GM21390 (cell line): ENCODE measurements around the gene UFM1.
"Not testable (repeated sequence)": the region's sequence is repeated elsewhere in the genome, so short reads cannot be mapped to it uniquely, and the experiment has no call there.

Source experiments
- ATAC-seq: cut with Tn5 transposase; IDR thresholded peaks from one replicate; pipeline ENCODE4 v1.9.1; 2021; ENCODE audit not compliant: unreplicated experiment

The UFM1 gene

DNA sequence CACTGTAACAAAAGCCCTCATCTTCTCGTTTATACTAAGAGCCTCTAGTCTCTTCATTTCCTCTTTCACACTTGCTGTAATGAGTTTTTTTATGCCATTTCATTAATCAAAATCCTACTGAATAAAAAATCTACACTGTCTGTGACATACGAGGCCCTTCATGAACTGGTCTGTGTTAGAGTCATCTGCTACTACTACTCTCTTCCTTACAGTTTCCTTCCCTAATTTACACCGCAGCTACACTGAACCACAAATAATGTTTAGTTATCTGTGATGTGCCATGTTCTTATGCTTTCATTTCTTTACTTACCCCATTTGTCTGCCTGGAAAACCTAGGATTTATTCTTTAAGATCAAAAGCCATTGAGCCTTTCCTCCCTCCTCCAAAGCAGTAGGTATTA lies 16.0 kb downstream of the UFM1 start:
- ATAC-seq: no peak

DNA sequence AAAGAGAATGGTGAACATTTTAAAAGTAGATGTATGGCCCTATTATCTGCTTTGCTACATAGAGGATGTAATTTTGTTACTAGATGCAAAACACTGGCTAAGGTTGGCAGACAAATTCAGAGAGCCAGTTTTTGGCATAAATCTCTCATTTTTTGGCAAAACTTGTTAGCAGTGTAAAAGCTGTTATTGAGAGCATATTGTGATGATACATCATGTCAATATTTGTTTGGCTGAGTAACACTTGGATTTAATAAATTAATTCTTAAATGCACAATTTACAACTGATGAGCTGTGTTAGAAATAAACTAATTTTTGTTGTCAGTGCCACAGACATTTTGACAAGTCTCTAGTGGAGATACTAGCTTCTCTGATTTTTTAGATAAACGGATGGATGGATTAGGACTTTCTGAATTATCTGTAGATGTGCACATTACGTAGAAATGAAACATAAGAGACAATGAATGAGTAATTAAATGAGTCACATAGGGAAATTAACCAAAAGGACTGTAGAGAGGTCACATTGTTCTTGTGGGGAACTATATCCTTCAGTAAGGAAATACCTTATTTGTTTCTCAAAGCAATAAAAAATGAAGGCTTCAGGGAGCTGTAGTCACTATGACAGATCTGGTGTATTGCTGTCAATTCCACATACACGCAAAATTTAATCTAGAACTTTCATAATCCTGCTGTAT lies 17.4 kb downstream of the UFM1 start:
- ATAC-seq: no peak

DNA sequence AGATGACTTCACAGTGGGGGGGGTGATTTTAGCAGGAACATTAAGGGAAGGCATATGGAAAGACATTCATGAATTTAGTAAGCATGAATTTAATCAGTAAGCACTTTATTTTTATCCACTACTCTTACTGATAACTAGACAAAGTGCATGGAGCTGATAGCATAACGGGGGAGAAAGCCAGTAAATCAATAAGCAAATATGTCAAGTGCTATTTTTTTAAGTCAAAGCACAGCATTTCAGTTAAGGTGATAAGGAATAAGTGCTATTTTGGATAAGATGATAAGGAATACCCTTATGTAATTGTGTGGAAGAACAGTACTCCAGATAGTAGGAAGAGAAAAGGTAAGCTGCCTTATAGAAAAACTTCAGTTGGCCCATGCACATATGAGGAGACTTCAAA lies 19.4 kb downstream of the UFM1 start:
- no peak for ATAC-seq

DNA sequence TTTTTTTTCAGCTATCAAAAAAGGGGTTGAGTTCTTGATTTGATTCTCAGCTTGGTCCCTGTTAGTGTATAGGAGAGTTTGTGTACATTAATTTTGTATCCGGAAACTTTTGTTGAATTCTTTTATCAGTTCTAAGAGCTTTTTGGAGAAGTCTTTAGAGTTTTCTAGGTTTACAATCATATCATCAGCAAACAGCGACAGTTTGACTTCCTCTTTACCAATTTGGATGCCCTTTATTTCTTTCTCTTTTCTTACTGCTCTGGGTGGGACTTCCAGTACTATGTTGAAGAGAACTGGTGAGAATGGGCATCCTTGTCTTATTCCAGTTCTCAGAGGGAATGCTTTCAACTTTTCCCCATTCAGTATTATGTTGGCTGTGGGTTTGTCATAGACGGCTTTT lies 20.4 kb downstream of the UFM1 start:
- not testable (repeated sequence) for ATAC-seq

DNA sequence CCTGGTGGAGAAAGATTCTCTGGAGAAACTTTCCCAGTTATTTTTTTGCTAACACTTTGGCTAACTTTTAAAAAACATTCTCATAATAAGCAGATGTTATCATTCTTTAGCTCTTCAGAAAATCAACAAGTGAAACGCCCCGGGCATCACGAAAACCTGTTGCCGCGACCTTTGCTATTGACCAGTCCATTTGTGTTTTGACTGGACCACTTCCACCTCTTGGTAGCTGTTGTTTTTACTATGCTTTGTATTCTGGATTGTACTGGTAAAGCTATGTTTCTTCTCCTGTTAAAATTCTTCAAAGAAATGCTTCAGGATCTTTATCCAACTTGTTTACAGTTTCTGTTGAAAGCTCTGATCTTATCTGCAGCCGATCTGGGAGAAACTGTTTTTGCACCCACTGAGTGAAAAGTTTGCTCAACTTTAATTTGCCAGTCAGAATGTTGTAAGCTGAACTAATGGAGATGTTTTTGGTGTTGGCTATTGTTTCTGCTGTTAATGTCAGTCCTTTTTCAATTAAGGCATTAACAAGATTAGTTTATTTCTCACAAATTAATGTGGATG lies 23.3 kb downstream of the UFM1 start:
- ATAC-seq: no peak

DNA sequence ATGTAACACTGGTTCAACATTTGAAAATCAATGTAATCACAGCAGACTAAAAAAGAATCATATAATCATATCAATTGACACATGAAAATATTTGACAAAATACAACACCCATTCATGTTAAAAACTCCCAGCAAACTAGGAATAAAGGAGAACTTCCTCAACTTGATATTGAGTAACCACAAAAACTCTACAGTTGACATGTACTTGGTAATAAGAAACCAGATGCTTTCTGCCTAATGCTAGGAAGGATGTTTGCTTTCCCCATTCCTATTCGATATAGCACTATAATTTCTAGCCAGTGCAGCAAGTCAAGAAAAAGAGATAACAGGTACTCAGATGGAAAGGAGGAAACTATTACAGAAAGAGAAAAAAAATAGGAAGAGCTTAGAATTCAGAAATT lies 26.9 kb downstream of the UFM1 start:
- no peak for ATAC-seq

DNA sequence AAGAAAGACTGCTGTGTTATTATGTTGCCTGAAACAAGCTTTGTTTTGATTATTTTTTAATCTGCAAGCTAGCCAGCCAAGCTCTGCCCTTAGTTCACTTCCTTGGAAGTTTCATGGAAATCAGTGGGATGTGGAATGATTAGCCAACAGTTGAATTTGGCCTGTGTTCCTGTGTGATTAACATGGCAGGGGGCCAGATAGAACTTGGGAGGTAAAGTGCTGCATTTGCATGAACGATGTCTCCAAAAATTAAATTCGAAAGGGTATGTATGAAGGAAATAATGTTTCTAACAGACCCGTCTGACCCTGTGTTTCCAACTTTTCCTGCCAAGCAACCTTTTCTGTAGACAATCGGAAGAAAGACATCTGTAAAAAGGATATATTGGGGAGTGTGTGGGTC lies 32.2 kb downstream of the UFM1 start:
- no peak for ATAC-seq

DNA sequence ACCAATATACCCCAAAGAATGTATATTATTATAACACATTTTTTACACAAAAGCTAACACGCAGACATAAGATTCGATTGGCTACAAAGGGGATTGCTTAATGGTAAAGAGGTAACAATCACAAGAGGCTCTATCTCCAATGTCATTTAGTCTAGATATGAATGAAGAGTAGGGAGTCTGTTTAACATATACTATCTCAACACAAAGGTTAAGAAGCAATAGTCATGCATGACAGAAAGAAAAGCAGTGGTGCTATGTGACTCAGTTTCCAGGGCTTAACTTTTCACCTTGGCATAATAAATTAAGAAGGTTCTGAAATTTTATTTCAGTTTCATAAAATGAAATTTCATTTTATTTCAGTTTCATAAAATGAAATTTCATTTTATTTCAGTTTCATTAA lies 33.3 kb downstream of the UFM1 start:
- ATAC-seq: no peak

DNA sequence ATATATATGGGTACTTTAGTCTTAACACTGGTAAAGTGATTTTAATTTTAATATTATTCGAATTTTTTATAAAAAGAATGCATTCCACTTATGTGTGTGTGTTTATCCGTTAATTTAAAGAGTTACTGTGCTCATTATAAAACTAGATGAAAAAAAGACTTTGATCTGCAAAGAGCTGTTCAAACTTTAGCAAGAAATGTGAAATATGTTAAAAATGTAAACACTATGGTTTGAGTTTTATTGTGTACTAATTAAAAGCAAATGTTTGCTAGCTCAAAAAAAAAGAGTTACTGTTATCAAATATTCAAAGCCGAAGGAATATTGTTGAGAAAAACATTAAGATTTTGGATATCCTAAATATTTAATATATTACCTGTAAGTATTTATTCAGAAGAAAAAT lies 34.5 kb downstream of the UFM1 start:
- ATAC-seq: no peak

DNA sequence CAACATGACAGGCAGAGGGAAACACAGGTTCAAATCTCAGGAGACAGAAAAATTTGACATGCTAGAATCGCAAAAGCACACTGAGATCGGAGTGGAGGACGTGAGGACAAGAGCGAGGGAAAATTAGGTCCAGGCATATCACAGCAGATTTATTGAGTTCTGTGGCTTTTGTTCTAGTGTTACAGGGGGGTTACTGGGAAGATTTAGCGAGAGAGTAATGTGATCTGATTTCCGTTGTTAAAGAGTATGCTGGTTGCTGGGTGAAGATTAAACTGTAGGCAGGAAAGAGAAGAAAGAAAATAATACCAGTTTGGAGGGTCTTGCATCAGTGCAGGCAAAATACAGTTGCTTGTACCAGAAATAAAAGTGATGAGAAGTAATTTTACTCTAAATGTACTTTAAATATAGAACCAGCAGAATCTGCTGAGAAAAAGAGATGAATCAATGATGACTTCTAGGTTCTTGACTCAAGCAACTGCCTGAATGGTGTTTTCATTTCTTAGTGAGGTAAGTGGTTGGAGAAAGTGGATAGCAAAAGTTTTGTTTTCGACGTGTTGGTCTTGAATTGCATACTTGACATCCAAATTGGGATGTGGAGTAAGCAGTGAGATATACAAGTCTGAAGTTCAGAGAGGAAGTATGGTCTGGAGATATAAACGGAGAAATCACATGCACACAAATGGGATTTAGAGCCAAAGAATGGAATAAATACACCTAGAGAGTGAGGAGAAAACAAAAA lies 35.7 kb downstream of the UFM1 start:
- ATAC-seq: no peak

DNA sequence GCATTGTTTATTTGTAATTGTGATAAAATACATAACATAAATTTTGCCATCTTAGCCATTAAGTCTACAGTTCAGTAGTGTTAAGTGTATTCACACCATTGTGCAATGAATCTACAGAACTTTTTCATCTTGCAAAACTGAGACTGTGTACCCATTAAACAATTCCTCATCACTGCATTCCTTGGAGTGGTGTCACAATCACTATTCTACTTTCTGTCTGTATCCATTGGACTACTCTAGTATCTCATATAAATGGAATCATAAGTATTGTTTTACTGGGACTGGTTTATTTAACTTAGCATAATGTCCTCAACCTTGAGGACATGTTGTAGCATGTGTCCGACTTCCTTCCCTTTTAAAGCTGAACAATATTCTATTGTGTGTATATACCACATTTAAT lies 36.8 kb downstream of the UFM1 start:
- no peak for ATAC-seq

DNA sequence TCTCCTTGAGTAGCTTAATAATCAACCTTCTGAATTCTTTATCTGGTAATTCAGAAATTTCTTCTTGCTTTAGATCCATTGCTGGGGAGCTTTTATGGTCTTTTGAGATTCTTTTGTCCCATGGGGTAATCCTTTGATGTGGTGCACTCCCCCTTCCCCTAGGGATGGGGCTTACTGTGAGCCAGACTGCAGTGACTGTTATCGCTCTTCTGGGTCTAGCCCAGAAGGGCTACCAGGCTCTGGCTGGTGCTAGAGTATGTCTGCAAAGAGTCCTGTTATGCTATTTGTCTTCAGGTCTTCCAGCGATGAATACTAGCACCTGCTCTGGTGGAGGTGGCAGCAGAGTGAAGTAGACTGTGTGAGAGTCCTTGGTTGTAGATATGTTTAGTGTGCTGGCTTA lies 41.7 kb downstream of the UFM1 start:
- no peak for ATAC-seq

DNA sequence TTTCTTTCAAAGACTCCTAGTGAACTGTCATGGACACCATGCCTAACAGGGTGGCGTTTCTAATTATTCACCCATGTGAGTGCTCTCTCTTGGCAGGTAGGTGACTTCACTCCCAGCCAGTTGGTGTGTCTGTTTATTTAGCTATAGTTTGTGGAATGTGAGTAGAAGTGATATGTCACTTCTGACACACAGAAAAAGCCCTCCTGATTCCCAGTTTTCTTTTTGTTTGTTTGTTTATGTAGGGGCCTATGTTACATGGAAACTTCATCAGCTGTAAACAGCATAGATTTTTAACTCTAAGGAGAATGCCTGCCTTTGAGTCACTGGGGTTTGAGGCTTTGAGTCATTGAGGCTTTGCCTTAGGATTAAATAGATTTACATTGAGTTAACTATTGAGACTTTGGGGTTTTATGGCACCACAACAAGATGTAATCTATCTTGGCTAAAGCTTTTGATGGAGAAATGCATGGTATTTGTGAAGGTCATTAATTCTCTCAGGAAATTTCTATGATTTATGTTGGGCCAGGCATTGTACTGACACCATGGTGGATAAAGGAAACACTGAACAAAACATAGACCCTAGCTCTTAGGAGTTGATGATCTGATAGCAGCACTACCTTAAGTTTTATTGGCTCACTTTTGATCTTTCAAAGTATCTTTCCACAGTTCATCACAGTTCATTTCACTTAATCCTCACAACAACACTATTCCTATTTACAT lies 45.3 kb downstream of the UFM1 start:
- no peak for ATAC-seq

DNA sequence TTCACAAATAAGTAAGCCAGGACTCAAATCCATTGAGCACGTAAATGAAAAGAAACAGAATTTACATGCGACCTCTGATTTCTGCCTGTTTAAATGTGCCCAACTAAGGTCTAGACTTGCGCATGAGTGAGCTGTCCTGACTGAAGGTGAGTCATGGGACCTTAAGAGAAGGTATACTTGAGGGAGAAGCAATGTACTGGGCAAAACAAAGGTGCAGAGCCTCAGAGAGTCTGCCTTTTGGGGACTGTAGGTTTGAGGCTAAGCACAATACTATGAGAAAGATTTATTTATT lies 45.8 kb downstream of the UFM1 start:
- ATAC-seq: no peak

DNA sequence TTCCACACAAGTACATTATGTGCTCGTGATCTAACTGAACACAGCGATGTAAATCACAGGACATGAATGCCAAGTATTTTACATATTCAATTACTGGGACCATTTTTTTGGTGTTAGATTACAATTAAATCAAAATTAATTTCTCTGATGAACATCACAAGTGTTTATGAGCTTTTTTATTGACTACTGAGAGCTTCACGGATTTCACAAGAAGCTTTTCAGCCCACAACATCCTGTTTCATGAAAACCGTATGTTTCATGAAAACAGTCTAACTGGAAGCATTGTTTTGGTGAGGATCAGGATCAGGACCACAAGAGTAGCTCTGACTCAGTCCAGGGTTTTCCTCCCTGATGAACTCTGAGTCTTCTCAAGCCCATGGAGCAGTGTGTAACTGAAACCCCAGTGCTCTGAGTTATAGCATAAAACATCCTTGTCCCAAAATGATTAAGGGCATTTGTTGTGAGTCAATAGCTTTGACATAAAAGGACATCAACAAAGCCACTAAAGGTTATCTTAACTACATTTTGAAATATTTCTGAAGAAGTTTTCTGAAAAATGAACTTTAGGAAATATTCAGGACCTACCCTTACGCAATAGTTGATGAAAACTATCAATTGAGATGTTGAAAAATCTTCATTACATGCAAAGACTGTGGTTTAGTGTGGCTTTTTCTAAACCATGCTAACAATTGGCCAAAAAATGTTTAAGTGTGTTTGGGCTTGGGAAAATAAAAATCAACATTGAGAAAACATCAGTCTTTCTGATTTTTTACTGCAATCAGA lies 49.3 kb downstream of the UFM1 start:
- no peak for ATAC-seq

DNA sequence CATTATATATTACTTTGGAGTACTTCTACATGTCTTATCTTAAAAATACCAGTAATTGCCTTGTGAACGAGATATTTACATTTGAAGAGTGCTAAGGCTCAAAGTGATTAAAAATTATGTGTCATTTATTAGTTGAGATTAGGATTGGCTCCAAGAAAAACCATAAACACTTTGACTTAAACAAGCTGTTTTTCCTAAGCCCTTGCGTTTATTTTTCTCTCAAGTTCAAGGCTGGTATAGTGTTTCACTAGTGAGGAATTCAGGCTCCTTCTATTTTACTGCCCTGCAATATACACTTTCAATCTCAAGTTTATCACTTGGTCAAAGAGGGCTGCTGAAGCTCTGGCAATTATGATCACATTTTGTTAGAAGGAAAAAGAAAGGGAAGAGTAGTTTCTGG lies 49.9 kb downstream of the UFM1 start:
- ATAC-seq: no peak

DNA sequence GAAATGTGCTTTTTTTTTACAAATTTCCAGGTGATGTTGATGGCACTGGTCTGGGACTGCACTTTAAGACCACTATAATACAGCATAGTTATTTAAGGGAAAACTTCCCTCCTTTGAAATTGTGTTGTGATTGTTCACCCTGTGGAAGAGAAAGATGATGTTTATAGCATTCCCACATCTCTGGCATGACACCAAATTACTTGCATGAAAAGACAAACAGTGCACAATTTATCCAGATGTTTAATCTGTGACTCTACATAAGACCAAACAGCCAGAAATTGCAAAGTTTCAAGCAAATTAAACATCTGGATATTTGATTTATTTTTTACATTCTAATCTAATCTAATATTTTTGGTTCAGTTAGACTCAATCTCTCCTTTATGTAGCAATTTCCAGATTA lies 51.6 kb downstream of the UFM1 start:
- ATAC-seq: no peak

DNA sequence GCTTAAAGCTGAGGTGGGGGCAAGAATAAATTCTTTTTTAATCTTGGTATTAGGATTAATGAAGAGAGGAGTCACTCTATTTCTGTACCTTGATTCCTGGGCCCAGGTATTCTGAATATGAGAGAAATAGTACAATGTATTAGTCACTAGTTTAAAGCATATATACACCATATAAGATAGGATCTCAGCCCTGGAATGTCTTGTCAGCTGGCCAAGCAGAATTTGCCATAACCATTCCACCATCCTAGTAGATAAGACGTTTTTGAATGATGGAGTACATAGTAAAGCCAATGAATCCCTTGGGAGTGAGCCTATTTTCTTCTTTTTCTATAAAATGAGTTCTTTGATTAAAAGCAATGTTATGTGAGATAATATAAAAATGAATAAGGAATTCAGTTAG lies 55.6 kb downstream of the UFM1 start:
- no peak for ATAC-seq

DNA sequence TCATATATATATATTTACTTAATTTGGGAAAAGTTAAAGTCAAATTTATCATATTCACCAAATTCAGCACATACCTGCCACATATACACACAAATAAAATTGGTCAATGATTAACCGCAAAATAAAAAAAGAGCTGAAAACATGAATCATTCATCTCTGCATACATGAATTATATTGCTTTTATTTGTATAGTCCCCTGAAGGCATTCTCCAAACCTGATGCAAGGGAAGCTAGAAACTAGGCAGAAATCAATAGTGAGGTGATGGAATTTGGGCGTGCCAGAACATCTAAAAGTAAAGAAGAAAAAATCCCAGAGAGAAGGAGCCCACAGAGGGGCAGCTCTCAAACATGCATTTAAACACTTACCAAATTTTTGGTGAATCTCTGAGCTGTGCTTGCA lies 60.1 kb downstream of the UFM1 start:
- no peak for ATAC-seq

DNA sequence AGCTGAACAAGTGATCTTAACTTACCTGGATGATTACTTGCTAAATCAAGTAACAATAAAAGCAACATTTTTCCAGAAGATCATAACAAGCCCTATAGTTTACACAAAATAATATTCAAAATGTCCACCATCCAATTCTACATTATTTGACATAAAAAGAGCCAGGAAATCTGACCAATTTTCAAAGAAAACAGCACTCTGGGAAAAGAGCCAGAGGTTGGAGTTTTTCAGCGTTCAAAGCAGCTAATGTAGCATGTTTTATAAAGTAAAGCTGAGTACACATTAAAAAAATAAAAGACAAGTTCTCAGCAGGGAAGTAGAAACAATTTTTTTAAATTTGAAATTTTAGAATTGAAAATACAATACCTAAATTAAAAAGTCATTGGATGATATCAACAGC lies 62.6 kb downstream of the UFM1 start:
- no peak for ATAC-seq
